ENCODE results near the gene UBE2QL1. TPM values are rescaled to one million over a fixed set of nuclear protein-coding genes. Genes with fewer than 3 reads are reported as not detected.
A peak's percentile ranks its signal among the peaks of the same experiment; 100 is the strongest.

UBE2QL1 gene, protein sequence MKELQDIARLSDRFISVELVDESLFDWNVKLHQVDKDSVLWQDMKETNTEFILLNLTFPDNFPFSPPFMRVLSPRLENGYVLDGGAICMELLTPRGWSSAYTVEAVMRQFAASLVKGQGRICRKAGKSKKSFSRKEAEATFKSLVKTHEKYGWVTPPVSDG
- total RNA-seq: under 1 TPM in 3 of 4 donors, not detected in 1; 0.37 to 0.96 (median 0.64) TPM

DNA sequence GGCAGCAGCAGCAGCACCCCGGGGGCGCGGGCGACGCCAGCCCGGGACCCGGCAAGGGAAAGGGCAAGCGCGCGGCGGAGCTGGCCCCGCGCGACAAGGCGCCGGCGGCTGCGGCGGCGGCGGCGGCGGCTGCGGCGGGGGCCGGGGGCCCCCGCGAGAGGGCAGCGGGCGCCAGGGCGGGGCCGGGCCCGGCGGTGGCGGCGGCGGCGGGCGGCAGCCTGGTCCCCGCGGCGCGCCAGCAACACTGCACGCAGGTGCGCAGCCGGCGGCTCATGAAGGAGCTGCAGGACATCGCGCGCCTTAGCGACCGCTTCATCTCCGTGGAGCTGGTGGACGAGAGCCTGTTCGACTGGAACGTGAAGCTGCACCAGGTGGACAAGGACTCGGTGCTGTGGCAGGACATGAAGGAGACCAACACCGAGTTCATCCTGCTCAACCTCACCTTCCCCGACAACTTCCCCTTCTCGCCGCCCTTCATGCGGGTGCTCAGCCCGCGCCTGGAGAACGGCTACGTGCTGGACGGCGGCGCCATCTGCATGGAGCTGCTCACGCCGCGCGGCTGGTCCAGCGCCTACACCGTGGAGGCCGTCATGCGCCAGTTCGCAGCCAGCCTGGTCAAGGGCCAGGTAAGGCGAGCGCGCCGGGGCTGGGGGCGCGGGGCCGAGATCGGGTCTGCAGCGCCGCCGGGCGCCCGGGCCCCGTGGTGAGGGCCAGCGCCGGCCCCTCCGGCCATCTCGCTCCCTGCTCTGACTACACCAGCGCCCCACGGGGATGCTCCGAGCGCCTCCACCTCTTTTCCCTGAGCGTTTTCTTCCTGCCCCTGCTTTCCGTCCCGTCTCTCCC is at the start of gene UBE2QL1:
Gene UBE2QL1 (plus strand): TSS at position 238 of the 843 bp plus-strand sequence. CDS start 35 bp downstream, at position 273.
- Histone ChIP-seq H3K27ac (peak within 1 kb of the TSS in 3 of 4 donors; percentile 33 to 58 (median 34)), H3K27me3 (peaks cover 45% of the 10 kb centered on the region), H3K4me1 (peaks cover 0 to 7% (median 2%) of the 10 kb centered on the region in 4 donors), H3K36me3 (no peaks in the 10 kb centered on the region), H3K9me3 (no peaks in the 10 kb centered on the region), H3K4me3 (peak within 1 kb of the TSS; percentile 38 to 45 (median 39))
- in situ Hi-C loops (cut with MboI; ENCODE audit: low pct_ligation_motif_present in 1 of 4, low pct_unique_long_range_greater_than_20kb in 1 of 4, low sequenced_read_pairs in 3 of 4) (no loop called here), intact Hi-C loops (cut with DNase I; ENCODE audit: low total_unique reads) (no loop called here)
- TF ChIP-seq POLR2A (IDR thresholded peaks at IDR 0.05): no peak
- no peak for TF ChIP-seq POLR2AphosphoS5 (IDR thresholded peaks at IDR 0.05)
- TF ChIP-seq EP300 (IDR thresholded peaks at IDR 0.05; ENCODE audit: low read depth): no peak
- no peak for TF ChIP-seq CTCF (IDR thresholded peaks at IDR 0.05)
- peak; percentile 19 for DNase-seq
- 0 to 8% methylated on average over 3 to 50 of the region's 103 CpGs for WGBS, 2 donors (ENCODE audit: low coverage in 1 of 2)

DNA sequence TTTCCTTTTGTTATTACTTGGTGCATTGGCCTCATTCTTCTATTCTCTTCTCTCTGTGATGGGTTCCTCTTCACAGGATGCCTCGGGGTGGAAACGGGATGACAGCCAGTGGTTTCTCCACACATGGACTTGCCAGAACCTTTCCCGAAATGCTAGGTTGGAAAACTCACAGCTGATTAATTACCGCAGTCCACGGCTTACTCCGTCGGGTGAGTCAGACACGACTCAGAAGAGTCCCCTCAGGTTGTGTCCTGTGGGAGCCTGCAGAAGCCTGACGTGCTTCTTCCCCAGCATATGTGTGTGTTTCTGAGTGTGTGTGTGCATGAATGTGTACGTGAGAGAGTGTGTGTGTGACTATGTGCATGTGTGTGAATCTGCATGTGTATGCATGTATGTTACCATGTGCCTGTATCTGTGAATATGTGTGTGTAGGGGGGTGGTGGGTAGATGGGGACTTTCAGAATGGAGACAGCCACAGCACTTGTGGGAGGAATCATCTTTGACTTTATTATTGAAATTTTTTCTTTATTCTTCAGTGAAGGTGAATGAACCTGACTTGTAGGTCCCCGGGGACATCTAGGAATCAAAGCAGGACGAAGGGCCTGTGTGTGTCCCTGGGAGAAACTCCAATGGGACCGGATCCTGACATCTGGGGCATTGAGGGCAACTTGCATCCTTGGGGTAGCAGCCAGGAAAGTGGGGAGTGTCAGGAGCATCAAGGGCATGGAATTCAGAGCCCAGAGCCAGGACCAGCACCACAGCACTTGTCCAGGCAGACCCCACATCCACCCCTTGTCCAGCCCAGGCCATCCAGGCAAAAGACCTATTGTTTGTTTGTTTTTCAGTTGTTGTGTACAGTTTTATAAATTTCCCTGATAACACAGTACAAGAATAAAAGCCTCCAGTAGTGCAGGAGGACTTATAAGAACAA is 48.4 kb upstream of the UBE2QL1 start:
- in situ Hi-C loops (cut with MboI; ENCODE audit: low pct_ligation_motif_present in 1 of 4, low pct_unique_long_range_greater_than_20kb in 1 of 4, low sequenced_read_pairs in 3 of 4): no loop called here

GRCh38 chr5:6401410-6401809 is 47.2 kb upstream of the UBE2QL1 start:
- no peak for TF ChIP-seq CTCF (IDR thresholded peaks at IDR 0.05)
- TF ChIP-seq POLR2AphosphoS5 (IDR thresholded peaks at IDR 0.05): no peak
- H3K36me3 ChIP-seq: no peaks in the 10 kb centered on the region
- in situ Hi-C loops (cut with MboI; ENCODE audit: low pct_ligation_motif_present in 1 of 4, low pct_unique_long_range_greater_than_20kb in 1 of 4, low sequenced_read_pairs in 3 of 4): no loop called here
- H3K4me3 ChIP-seq: no peak overlapping the region
- H3K9me3 ChIP-seq: no peaks in the 10 kb centered on the region
- intact Hi-C loops (cut with DNase I; ENCODE audit: low total_unique reads): no loop called here
- H3K4me1 ChIP-seq: no peaks in the 10 kb centered on the region
- H3K27ac ChIP-seq: no peak overlapping the region
- 59 to 69% methylated on average over 2 of the region's 2 CpGs for WGBS, 2 donors (ENCODE audit: low coverage in 1 of 2)
- DNase-seq: no peak
- H3K27me3 ChIP-seq: no peaks in the 10 kb centered on the region

More for the DNA sequence above, 48.4 kb upstream of the UBE2QL1 start:
- no peaks in the 10 kb centered on the region for H3K4me1 ChIP-seq
- no peak for DNase-seq
- H3K36me3 ChIP-seq: no peaks in the 10 kb centered on the region
- no peak overlapping the region for H3K27ac ChIP-seq
- no peaks in the 10 kb centered on the region for H3K27me3 ChIP-seq
- no peaks in the 10 kb centered on the region for H3K9me3 ChIP-seq
- no peak overlapping the region for H3K4me3 ChIP-seq
- intact Hi-C loops (cut with DNase I; ENCODE audit: low total_unique reads): no loop called here
- 69 to 77% methylated on average over 4 to 13 of the region's 13 CpGs for WGBS, 2 donors (ENCODE audit: low coverage in 1 of 2)
- no peak for TF ChIP-seq POLR2AphosphoS5 (IDR thresholded peaks at IDR 0.05)

- intact Hi-C loops (cut with DNase I; ENCODE audit: low total_unique reads) (no loop called here), in situ Hi-C loops (cut with MboI; ENCODE audit: low pct_ligation_motif_present in 1 of 4, low pct_unique_long_range_greater_than_20kb in 1 of 4, low sequenced_read_pairs in 3 of 4) (no loop called here)
- H3K4me1 ChIP-seq: no peaks in the 10 kb centered on the region
- no peak for DNase-seq
- no peaks in the 10 kb centered on the region for H3K27me3 ChIP-seq
- H3K9me3 ChIP-seq: no peaks in the 10 kb centered on the region
- H3K4me3 ChIP-seq: no peak overlapping the region
- no peak overlapping the region for H3K27ac ChIP-seq
- H3K36me3 ChIP-seq: no peaks in the 10 kb centered on the region
- 58 to 64% methylated on average over 6 of the region's 6 CpGs for WGBS, 2 donors (ENCODE audit: low coverage in 1 of 2)
- no peak for TF ChIP-seq POLR2AphosphoS5 (IDR thresholded peaks at IDR 0.05)
Observed at GRCh38 chr5:6402939-6403338, 45.7 kb upstream of the UBE2QL1 start.

GRCh38 chr5:6403416-6403815 is 45.2 kb upstream of the UBE2QL1 start:
- no peaks in the 10 kb centered on the region for H3K27me3 ChIP-seq
- no peaks in the 10 kb centered on the region for H3K4me1 ChIP-seq
- intact Hi-C loops (cut with DNase I; ENCODE audit: low total_unique reads): no loop called here
- H3K27ac ChIP-seq: no peak overlapping the region
- no peak overlapping the region for H3K4me3 ChIP-seq
- no peak for TF ChIP-seq POLR2A (IDR thresholded peaks at IDR 0.05)
- TF ChIP-seq CTCF (IDR thresholded peaks at IDR 0.05): no peak
- TF ChIP-seq POLR2AphosphoS5 (IDR thresholded peaks at IDR 0.05): no peak
- no peak for TF ChIP-seq EP300 (IDR thresholded peaks at IDR 0.05; ENCODE audit: low read depth)
- 80 to 83% methylated on average over 1 to 4 of the region's 4 CpGs for WGBS, 2 donors (ENCODE audit: low coverage in 1 of 2)
- in situ Hi-C loops (cut with MboI; ENCODE audit: low pct_ligation_motif_present in 1 of 4, low pct_unique_long_range_greater_than_20kb in 1 of 4, low sequenced_read_pairs in 3 of 4): no loop called here
- no peaks in the 10 kb centered on the region for H3K9me3 ChIP-seq
- H3K36me3 ChIP-seq: no peaks in the 10 kb centered on the region
- no peak for DNase-seq

Data from transverse colon (tissue), 4 donors.